PFSK-1 (cell line): ENCODE data around the gene DISP2.

Source experiments
- FOXP2 ChIP-seq: optimal IDR thresholded peaks from 2 replicates; pipeline ENCODE3; 2011; ENCODE audit warnings: borderline replicate concordance, control low read depth, inconsistent platforms; ENCODE audit not compliant: insufficient read depth; ENCODE audit errors: extremely low read length, extremely low read depth
- POLR2AphosphoS5 ChIP-seq: IDR thresholded peaks from 2 replicates; pipeline ENCODE4 v1.6.1; 2012; ENCODE audit warnings: low read depth, mild to moderate bottlenecking, control low read depth, low read length, moderate library complexity
- SIN3A ChIP-seq: IDR thresholded peaks from 2 replicates; pipeline ENCODE4 v1.6.1; 2012; ENCODE audit warnings: mild to moderate bottlenecking, low read length, moderate library complexity, borderline replicate concordance; ENCODE audit not compliant: insufficient read depth
- TAF1 ChIP-seq: IDR thresholded peaks from 2 replicates; pipeline ENCODE4 v1.6.1; 2012; ENCODE audit warnings: low read length, control low read depth, borderline replicate concordance; ENCODE audit not compliant: insufficient read depth
- TF ChIP-seq, protein P1 (sequence below), 2 experiments: IDR thresholded peaks; 2 replicates each; pipeline versions ENCODE4 v1.6.1 to v1.8.0; 2011 to 2012; ENCODE audit warnings: low read depth in 2 of 2, low read length in 2 of 2, control low read depth in 1 of 2, inconsistent platforms in 1 of 2, mild to moderate bottlenecking in 1 of 2, moderate library complexity in 1 of 2; ENCODE audit not compliant: insufficient read depth in 1 of 2

DISP2 gene

DNA sequence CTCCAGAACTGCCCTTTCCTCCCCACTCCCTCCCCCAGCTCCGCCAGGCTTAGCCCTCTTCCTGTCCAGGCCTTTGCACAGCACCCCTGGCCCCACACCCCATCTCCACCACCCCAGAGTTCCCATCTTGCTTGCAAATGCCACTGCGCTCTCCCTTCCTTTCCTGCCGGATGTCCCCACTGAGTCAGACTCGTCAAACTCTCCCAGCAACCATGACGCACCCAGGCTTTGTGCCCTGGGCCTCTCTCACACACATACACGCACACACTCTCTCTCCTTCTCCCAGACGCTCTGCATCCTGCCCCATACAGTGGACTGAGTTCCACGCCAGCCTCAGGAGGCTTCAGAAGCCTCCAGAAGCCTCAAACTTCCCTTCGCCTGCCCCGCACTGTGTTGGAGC, 14.5 kb upstream of the DISP2 start:
- no peak for TF ChIP-seq TAF1
- TF ChIP-seq, protein P1, sequence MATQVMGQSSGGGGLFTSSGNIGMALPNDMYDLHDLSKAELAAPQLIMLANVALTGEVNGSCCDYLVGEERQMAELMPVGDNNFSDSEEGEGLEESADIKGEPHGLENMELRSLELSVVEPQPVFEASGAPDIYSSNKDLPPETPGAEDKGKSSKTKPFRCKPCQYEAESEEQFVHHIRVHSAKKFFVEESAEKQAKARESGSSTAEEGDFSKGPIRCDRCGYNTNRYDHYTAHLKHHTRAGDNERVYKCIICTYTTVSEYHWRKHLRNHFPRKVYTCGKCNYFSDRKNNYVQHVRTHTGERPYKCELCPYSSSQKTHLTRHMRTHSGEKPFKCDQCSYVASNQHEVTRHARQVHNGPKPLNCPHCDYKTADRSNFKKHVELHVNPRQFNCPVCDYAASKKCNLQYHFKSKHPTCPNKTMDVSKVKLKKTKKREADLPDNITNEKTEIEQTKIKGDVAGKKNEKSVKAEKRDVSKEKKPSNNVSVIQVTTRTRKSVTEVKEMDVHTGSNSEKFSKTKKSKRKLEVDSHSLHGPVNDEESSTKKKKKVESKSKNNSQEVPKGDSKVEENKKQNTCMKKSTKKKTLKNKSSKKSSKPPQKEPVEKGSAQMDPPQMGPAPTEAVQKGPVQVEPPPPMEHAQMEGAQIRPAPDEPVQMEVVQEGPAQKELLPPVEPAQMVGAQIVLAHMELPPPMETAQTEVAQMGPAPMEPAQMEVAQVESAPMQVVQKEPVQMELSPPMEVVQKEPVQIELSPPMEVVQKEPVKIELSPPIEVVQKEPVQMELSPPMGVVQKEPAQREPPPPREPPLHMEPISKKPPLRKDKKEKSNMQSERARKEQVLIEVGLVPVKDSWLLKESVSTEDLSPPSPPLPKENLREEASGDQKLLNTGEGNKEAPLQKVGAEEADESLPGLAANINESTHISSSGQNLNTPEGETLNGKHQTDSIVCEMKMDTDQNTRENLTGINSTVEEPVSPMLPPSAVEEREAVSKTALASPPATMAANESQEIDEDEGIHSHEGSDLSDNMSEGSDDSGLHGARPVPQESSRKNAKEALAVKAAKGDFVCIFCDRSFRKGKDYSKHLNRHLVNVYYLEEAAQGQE (IDR thresholded peaks at IDR 0.05; ENCODE audit: insufficient read depth in 1 of 2, low read depth in 2 of 2, low read length in 2 of 2) = 0 out of 4 replicates have a peak, but pooled peaks of 1 of the 2 experiments have one; percentile 19

- TF ChIP-seq FOXP2 = no peak
- TF ChIP-seq SIN3A = no peak
- no peak for TF ChIP-seq POLR2AphosphoS5
- no peak for TF ChIP-seq TAF1
- TF ChIP-seq, protein P1 (IDR thresholded peaks at IDR 0.05; ENCODE audit: insufficient read depth in 1 of 2, low read depth in 2 of 2, low read length in 2 of 2) = no peak
Measured at GRCh38 chr15:40344217-40344616, 13.8 kb upstream of the DISP2 start.

- TF ChIP-seq POLR2AphosphoS5 (no peak), SIN3A (no peak), TAF1 (no peak), FOXP2 (no peak)
- TF ChIP-seq, protein P1 (IDR thresholded peaks at IDR 0.05; ENCODE audit: insufficient read depth in 1 of 2, low read depth in 2 of 2, low read length in 2 of 2) = no peak
Measured at GRCh38 chr15:40344631-40345120, 13.3 kb upstream of the DISP2 start.

DNA sequence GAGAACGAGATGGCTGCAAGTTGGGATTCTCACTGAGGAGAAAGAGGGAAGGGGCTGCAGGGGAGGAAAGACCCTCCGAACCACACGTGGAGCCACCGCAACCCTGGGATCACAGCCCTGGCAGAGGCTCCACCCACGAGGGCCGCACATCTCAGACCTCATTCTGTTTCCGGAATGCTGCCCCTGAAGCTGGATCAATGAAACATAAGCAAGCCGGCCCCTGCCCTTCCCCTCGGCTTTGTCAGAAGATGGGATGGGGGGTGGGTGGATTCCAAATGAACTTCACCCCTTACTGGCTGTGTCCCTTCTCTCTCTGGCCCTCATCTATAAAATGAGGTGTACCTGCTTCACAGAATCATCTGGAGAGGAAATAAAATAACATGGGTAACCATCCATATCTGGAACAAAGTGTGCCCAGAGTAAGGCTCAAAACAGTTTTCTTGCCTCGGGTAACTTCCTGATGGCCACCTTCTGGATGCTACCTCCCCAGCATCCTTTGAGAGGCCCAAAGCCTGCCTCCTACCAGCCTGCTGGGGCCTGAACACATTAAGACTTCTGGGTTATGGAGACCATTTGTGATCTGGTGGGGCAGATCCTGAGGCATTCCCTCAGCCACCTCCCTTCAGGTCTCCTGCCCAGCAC, 12.7 kb upstream of the DISP2 start:
- TF ChIP-seq POLR2AphosphoS5 (no peak), TAF1 (no peak), FOXP2 (no peak), SIN3A (no peak)
- TF ChIP-seq, protein P1 (IDR thresholded peaks at IDR 0.05; ENCODE audit: insufficient read depth in 1 of 2, low read depth in 2 of 2, low read length in 2 of 2) = no peak
